Left lung (tissue), 14 donors: ENCODE results near the gene TGFB2. TPM values are rescaled to one million over a fixed set of nuclear protein-coding genes. Genes with fewer than 3 reads are reported as not detected.

ENCODE experiments used
- ATAC-seq: fragments of 200-7000 bp; cut with Tn5 transposase; one replicate; pipeline ENCODE4 v1.9.1; 2020; ENCODE audit warnings: moderate library complexity
- DNase-seq, 4 donors: peaks; one replicate each; pipeline ENCODE4 v3.0.0-alpha.2; 2013 to 2020
- H3K27ac ChIP-seq, 2 donors: fragments of 200-600 bp; sonication (generic) in 1 of 2; one replicate each; pipeline versions ENCODE4 v1.5.0 to v1.8.0; 2020 to 2021
- H3K27me3 ChIP-seq, 2 donors: fragments of 200-600 bp; sonication (generic) in 1 of 2; one replicate each; pipeline versions ENCODE4 v1.5.0 to v1.8.0; 2020 to 2021
- H3K36me3 ChIP-seq, 2 donors: fragments of 200-600 bp; sonication (generic) in 1 of 2; one replicate each; pipeline versions ENCODE4 v1.5.0 to v1.8.0; 2020 to 2021
- H3K4me1 ChIP-seq, 2 donors: fragments of 200-600 bp; one replicate each; pipeline ENCODE4 v1.8.0; 2021
- H3K4me3 ChIP-seq, 2 donors: fragments of 200-600 bp; sonication (generic) in 1 of 2; one replicate each; pipeline versions ENCODE4 v1.5.0 to v1.8.0; 2020 to 2021; ENCODE audit warnings: mild to moderate bottlenecking in 1 of 2
- H3K9me3 ChIP-seq, 2 donors: fragments of 200-600 bp; sonication (generic) in 1 of 2; one replicate each; pipeline versions ENCODE4 v1.5.0 to v1.8.0; 2020 to 2021
- CTCF ChIP-seq, 2 donors: fragments of 200-600 bp; sonication (generic) in 1 of 2; IDR thresholded peaks; one replicate each; pipeline versions ENCODE4 v1.5.0 to v1.8.0; 2021; ENCODE audit warnings: antibody characterized with exemption in 2 of 2
- intact Hi-C, 2 donors: fragments of 100-400 bp; cut with DNase I; formaldehyde crosslinking; loops; one replicate each; pipeline versions ENCODE4 v1.11.2 to v1.14.2; 2022
- long read RNA-seq, 12 donors: library from polyadenylated mRNA in 2 of 12; unstranded in 2 of 12; transcript quantifications; one replicate each; pipeline ENCODE4 v2.0.0 and lab custom pipeline, GENCODE V29; 2019 to 2026
- polyA plus RNA-seq, 6 donors: library from polyadenylated mRNA; unstranded; fragments of 120-200 nt; gene quantifications; one replicate each; pipeline ENCODE4 v1.2.1, GENCODE V29; 2013; ENCODE audit not compliant: insufficient read length in 6 of 6
- total RNA-seq, 2 donors: library from RNA; stranded (reverse); fragmentation: NEBNext Ultra II Directional; extraction: Animal tissue kit (Norgen Biotek cat#: 25700); gene quantifications; one replicate each; pipeline ENCODE4 v1.2.1, GENCODE V29; 2021
- donor health status: DM: no; HTN: yes; CAD: no.
- donor health status: DM: no; HTN: no; CAD: no.

Gene TGFB2
- 10 to 100 TPM in 1 of 2 donors, 1 to 10 TPM in 1; 9.8 to 22.0 TPM for total RNA-seq
- 100 to 1,000 TPM; 116 to 177 (median 142) TPM for polyA plus RNA-seq
- long read RNA-seq, donor 1, full-length matches to known transcripts, result 46 of 83 reads
- long read RNA-seq, donor 1, partial matches to known transcripts, result 37 of 83 reads
- long read RNA-seq, donor 1, other reads (novel, unspliced or antisense), result 0 of 83 reads
- long read RNA-seq, donor 2, full-length matches to known transcripts, result 37 of 51 reads
- long read RNA-seq, donor 2, partial matches to known transcripts, result 14 of 51 reads
- long read RNA-seq, donor 2, other reads (novel, unspliced or antisense), result 0 of 51 reads
- long read RNA-seq, donor 3, full-length matches to known transcripts, result 20 of 26 reads
- long read RNA-seq, donor 3, partial matches to known transcripts, result 6 of 26 reads
- long read RNA-seq, donor 3, other reads (novel, unspliced or antisense), result 0 of 26 reads
- long read RNA-seq, donor 4, partial matches to known transcripts, result 1 of 1 reads
- long read RNA-seq, donor 4, other reads (novel, unspliced or antisense), result 0 of 1 reads
- long read RNA-seq, donor 5, full-length matches to known transcripts, result 22 of 28 reads
- long read RNA-seq, donor 5, partial matches to known transcripts, result 6 of 28 reads
- long read RNA-seq, donor 5, other reads (novel, unspliced or antisense), result 0 of 28 reads
- long read RNA-seq, donor 6, full-length matches to known transcripts, result 27 of 27 reads
- long read RNA-seq, donor 6, partial matches to known transcripts, result 0 of 27 reads
- long read RNA-seq, donor 6, other reads (novel, unspliced or antisense), result 0 of 27 reads
- long read RNA-seq, donor 7, full-length matches to known transcripts, result 9 of 9 reads
- long read RNA-seq, donor 7, partial matches to known transcripts, result 0 of 9 reads
- long read RNA-seq, donor 7, other reads (novel, unspliced or antisense), result 0 of 9 reads
- long read RNA-seq, donor 8, full-length matches to known transcripts, result 16 of 21 reads
- long read RNA-seq, donor 8, partial matches to known transcripts, result 5 of 21 reads
- long read RNA-seq, donor 8, other reads (novel, unspliced or antisense), result 0 of 21 reads
- long read RNA-seq, donor 9, result 0 reads
- long read RNA-seq, donor 10, partial matches to known transcripts, result 0 of 1 reads
- long read RNA-seq, donor 10, other reads (novel, unspliced or antisense), result 1 of 1 reads
- long read RNA-seq, donor 11, full-length matches to known transcripts, result 12 of 12 reads
- long read RNA-seq, donor 11, partial matches to known transcripts, result 0 of 12 reads
- long read RNA-seq, donor 11, other reads (novel, unspliced or antisense), result 0 of 12 reads
- long read RNA-seq, donor 12, full-length matches to known transcripts, result 29 of 36 reads
- long read RNA-seq, donor 12, partial matches to known transcripts, result 7 of 36 reads
- long read RNA-seq, donor 12, other reads (novel, unspliced or antisense), result 0 of 36 reads

- H3K27me3 ChIP-seq, result peaks cover 0 to 43% of the 10 kb centered on the region in 2 donors
- H3K9me3 ChIP-seq, result no peaks in the 10 kb centered on the region
- peaks cover 0 to 28% of the 10 kb centered on the region in 2 donors for H3K4me1 ChIP-seq
- peak within 1 kb of the TSS; percentile 73 to 86 for H3K27ac ChIP-seq
- ATAC-seq, result peak; percentile 58
- peak in 2 of 4 donors; percentile 78 to 88 for DNase-seq
- H3K36me3 ChIP-seq, result no peaks in the 10 kb centered on the region
- H3K4me3 ChIP-seq, result peak within 1 kb of the TSS; percentile 54 to 64
- intact Hi-C loops, result loop anchor here in 1 of 2 donors (10.0 kb wide), 1 partner anchor 720 kb away; no protein-coding TSS in a partner anchor
- TF ChIP-seq CTCF (IDR thresholded peaks at IDR 0.05), result no peak
Observed at GRCh38 chr1:218344814-218345672, at the start of gene TGFB2. Gene TGFB2, plus strand, starts transcription at chr1:218345336. Its CDS starts 1,366 bp downstream, at chr1:218346702.

- TF ChIP-seq CTCF (IDR thresholded peaks at IDR 0.05), result no peak
- DNase-seq (no peak), ATAC-seq (no peak)
- no peak overlapping the region for H3K27ac ChIP-seq
- no peak overlapping the region for H3K4me3 ChIP-seq
- intact Hi-C loops, result no loop called here
- H3K4me1 ChIP-seq, result no peaks in the 10 kb centered on the region
- H3K27me3 ChIP-seq, result no peaks in the 10 kb centered on the region
- H3K36me3 ChIP-seq, result no peaks in the 10 kb centered on the region
- no peaks in the 10 kb centered on the region for H3K9me3 ChIP-seq
Observed at GRCh38 chr1:218296162-218296561, 49.0 kb upstream of the TGFB2 start.

GRCh38 chr1:218297461-218297860, 47.7 kb upstream of the TGFB2 start:
- no peak for TF ChIP-seq CTCF (IDR thresholded peaks at IDR 0.05)
- intact Hi-C loops, result no loop called here
- H3K4me1 ChIP-seq, result no peaks in the 10 kb centered on the region

DNA sequence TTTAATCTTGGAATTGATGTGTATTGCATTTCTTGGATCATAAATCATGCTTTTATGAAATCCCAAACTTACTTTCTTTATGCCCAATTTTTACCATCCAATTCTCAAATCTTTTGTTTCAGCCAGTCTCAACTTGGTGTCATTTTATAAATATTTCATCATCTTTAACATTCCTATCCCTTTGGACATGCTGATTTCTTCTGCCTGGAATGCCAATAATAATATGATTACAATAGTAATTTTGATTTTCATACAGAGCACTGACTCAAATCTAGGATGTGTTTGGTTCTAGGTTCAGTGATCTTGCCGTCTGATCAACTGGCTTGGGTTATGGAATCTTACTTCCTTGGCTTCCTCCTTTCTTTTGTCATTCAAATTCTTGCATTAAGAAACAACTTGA, 47.3 kb upstream of the TGFB2 start:
- H3K27ac ChIP-seq, result no peak overlapping the region
- no peaks in the 10 kb centered on the region for H3K27me3 ChIP-seq
- H3K4me3 ChIP-seq, result no peak overlapping the region
- H3K4me1 ChIP-seq, result no peaks in the 10 kb centered on the region
- ATAC-seq, result no peak
- no peaks in the 10 kb centered on the region for H3K36me3 ChIP-seq
- no peak for TF ChIP-seq CTCF (IDR thresholded peaks at IDR 0.05)
- H3K9me3 ChIP-seq, result no peaks in the 10 kb centered on the region
- intact Hi-C loops, result no loop called here
- no peak for DNase-seq

More at GRCh38 chr1:218297461-218297860, 47.7 kb upstream of the TGFB2 start:
- no peak overlapping the region for H3K27ac ChIP-seq
- H3K4me3 ChIP-seq, result no peak overlapping the region
- H3K27me3 ChIP-seq, result no peaks in the 10 kb centered on the region
- no peaks in the 10 kb centered on the region for H3K9me3 ChIP-seq
- DNase-seq (no peak), ATAC-seq (peak; percentile 25)
- no peaks in the 10 kb centered on the region for H3K36me3 ChIP-seq
